HL-60 (cell line): ENCODE data around the gene RHOB.

Experiments
- DNase-seq, 2 experiments: peaks; one replicate each; pipeline ENCODE4 v3.0.0-alpha.2; 2010 to 2020; ENCODE audit warnings: low read depth in 1 of 2, low spot score in 1 of 2
- H3K27ac ChIP-seq: fragments of 250-450 bp; sonication (Bioruptor Pico); replicated peaks from 2 replicates; pipeline ENCODE4 v1.5.1; 2020; ENCODE audit warnings: mild to moderate bottlenecking, moderate library complexity
- H3K27me3 ChIP-seq: fragments of 250-450 bp; sonication (Bioruptor Pico); 2 replicates; pipeline ENCODE4 v1.5.1; 2021; ENCODE audit warnings: mild to moderate bottlenecking, moderate library complexity; ENCODE audit not compliant: insufficient read depth, poor library complexity, severe bottlenecking
- H3K4me3 ChIP-seq: replicated peaks from 2 replicates; pipeline ENCODE4 v1.5.1; 2011; ENCODE audit warnings: mild to moderate bottlenecking, control low read depth, low read length; ENCODE audit not compliant: insufficient read depth
- GABPA ChIP-seq: IDR thresholded peaks from 2 replicates; pipeline ENCODE4 v1.6.1; 2012; ENCODE audit warnings: low read depth
- POLR2AphosphoS5 ChIP-seq: IDR thresholded peaks from 2 replicates; pipeline ENCODE4 v1.6.1; 2012; ENCODE audit warnings: low read depth
- SPI1 ChIP-seq: IDR thresholded peaks from 2 replicates; pipeline ENCODE4 v1.6.1; 2012; ENCODE audit warnings: low read depth, mild to moderate bottlenecking, borderline replicate concordance
- TF ChIP-seq, protein P1 (sequence below): IDR thresholded peaks from 2 replicates; pipeline ENCODE4 v1.6.1; 2012; ENCODE audit warnings: low read depth; ENCODE audit not compliant: insufficient replicate concordance
- TF ChIP-seq, protein P2 (sequence below): IDR thresholded peaks from one replicate; pipeline ENCODE4 v1.5.1; 2011; ENCODE audit warnings: low read length, control low read depth, inconsistent platforms; ENCODE audit not compliant: insufficient read depth

Gene RHOB

DNA sequence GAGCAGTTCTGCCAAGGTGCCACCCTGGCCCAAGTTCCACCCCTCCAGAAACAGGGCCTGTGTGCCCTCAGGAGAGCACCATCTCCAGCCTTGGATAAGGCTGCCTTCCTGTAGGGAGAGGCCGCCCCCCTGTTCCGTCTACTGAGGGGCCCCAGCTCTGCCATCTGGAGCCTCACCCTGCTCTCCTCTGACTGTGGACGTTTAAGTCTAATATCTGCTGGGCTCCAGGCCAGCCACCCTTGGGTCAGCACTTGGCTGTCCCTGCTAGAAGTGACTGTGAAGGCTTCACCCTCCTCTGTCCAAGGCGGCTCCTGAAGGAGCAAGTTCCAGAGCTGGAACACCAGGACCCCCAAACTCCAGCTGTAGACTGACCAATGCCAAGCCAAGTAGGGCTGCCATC lies 26.3 kb downstream of the RHOB start:
- Histone ChIP-seq H3K4me3 (no peak overlapping the region), H3K27ac (no peak overlapping the region), H3K27me3 (no peaks in the 10 kb centered on the region)
- TF ChIP-seq, protein P1, sequence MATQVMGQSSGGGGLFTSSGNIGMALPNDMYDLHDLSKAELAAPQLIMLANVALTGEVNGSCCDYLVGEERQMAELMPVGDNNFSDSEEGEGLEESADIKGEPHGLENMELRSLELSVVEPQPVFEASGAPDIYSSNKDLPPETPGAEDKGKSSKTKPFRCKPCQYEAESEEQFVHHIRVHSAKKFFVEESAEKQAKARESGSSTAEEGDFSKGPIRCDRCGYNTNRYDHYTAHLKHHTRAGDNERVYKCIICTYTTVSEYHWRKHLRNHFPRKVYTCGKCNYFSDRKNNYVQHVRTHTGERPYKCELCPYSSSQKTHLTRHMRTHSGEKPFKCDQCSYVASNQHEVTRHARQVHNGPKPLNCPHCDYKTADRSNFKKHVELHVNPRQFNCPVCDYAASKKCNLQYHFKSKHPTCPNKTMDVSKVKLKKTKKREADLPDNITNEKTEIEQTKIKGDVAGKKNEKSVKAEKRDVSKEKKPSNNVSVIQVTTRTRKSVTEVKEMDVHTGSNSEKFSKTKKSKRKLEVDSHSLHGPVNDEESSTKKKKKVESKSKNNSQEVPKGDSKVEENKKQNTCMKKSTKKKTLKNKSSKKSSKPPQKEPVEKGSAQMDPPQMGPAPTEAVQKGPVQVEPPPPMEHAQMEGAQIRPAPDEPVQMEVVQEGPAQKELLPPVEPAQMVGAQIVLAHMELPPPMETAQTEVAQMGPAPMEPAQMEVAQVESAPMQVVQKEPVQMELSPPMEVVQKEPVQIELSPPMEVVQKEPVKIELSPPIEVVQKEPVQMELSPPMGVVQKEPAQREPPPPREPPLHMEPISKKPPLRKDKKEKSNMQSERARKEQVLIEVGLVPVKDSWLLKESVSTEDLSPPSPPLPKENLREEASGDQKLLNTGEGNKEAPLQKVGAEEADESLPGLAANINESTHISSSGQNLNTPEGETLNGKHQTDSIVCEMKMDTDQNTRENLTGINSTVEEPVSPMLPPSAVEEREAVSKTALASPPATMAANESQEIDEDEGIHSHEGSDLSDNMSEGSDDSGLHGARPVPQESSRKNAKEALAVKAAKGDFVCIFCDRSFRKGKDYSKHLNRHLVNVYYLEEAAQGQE = no peak
- TF ChIP-seq, protein P2, sequence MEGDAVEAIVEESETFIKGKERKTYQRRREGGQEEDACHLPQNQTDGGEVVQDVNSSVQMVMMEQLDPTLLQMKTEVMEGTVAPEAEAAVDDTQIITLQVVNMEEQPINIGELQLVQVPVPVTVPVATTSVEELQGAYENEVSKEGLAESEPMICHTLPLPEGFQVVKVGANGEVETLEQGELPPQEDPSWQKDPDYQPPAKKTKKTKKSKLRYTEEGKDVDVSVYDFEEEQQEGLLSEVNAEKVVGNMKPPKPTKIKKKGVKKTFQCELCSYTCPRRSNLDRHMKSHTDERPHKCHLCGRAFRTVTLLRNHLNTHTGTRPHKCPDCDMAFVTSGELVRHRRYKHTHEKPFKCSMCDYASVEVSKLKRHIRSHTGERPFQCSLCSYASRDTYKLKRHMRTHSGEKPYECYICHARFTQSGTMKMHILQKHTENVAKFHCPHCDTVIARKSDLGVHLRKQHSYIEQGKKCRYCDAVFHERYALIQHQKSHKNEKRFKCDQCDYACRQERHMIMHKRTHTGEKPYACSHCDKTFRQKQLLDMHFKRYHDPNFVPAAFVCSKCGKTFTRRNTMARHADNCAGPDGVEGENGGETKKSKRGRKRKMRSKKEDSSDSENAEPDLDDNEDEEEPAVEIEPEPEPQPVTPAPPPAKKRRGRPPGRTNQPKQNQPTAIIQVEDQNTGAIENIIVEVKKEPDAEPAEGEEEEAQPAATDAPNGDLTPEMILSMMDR = no peak
- TF ChIP-seq POLR2AphosphoS5 (no peak), GABPA (no peak), SPI1 (no peak)
- no peak for DNase-seq

GRCh38 chr2:20474757-20475566 lies 28.1 kb downstream of the RHOB start:
- Histone ChIP-seq H3K4me3 (no peak overlapping the region), H3K27me3 (no peaks in the 10 kb centered on the region), H3K27ac (no peak overlapping the region)
- DNase-seq = no peak
- TF ChIP-seq SPI1 (no peak), POLR2AphosphoS5 (no peak), GABPA (no peak)
- TF ChIP-seq, protein P1 = no peak
- TF ChIP-seq, protein P2 = no peak

DNA sequence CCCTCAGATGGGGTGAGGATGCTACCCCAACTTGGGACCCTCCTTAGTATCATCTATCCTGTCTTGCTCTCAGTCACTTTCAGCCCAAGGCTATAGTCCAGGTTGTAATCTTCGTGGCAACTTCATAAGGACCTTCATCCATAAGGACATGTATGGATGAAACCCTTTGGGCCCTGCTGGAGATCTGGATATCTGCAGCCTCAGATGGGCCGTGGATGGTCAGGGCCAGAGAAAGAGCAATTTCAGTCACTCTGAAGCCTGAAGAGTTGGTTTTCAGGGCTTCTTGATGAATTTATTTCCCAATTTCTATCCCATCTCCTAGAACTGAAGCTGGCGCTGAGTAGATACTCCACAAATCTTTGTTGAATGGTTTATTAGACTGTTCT lies 28.7 kb downstream of the RHOB start:
- TF ChIP-seq POLR2AphosphoS5 (no peak), GABPA (no peak), SPI1 (no peak)
- Histone ChIP-seq H3K27ac (no peak overlapping the region), H3K27me3 (no peaks in the 10 kb centered on the region), H3K4me3 (no peak overlapping the region)
- no peak for DNase-seq

GRCh38 chr2:20476481-20476880 lies 29.6 kb downstream of the RHOB start:
- DNase-seq = no peak
- Histone ChIP-seq H3K4me3 (no peak overlapping the region), H3K27me3 (no peaks in the 10 kb centered on the region), H3K27ac (no peak overlapping the region)
- TF ChIP-seq, protein P2 = no peak
- TF ChIP-seq SPI1 (no peak), GABPA (no peak), POLR2AphosphoS5 (no peak)
- TF ChIP-seq, protein P1 = no peak
